Ovary (tissue), 3 donors: ENCODE measurements around the gene FOXG1.

Experiments used
- EP300 ChIP-seq: sonication (generic); formaldehyde crosslinking; IDR thresholded peaks from one replicate; pipeline ENCODE4 v1.6.1; 2017; ENCODE audit warnings: antibody characterized with exemption
- POLR2A ChIP-seq: fragments of 450-650 bp; IDR thresholded peaks from one replicate; pipeline ENCODE4 v1.6.1; 2017; ENCODE audit warnings: antibody characterized with exemption, mild to moderate bottlenecking, moderate library complexity
- TF ChIP-seq, protein P1 (sequence below), 3 donors: fragments of 450-650 bp in 2 of 3; fragments of 200-600 bp in 1 of 3; IDR thresholded peaks; one replicate each; pipeline versions ENCODE4 v1.5.1 to v1.8.0; 2016 to 2022; ENCODE audit warnings: antibody characterized with exemption in 3 of 3, mild to moderate bottlenecking in 1 of 3
- donor health status: DM: no; HTN: no; CAD: no.

- TF ChIP-seq, protein P1, sequence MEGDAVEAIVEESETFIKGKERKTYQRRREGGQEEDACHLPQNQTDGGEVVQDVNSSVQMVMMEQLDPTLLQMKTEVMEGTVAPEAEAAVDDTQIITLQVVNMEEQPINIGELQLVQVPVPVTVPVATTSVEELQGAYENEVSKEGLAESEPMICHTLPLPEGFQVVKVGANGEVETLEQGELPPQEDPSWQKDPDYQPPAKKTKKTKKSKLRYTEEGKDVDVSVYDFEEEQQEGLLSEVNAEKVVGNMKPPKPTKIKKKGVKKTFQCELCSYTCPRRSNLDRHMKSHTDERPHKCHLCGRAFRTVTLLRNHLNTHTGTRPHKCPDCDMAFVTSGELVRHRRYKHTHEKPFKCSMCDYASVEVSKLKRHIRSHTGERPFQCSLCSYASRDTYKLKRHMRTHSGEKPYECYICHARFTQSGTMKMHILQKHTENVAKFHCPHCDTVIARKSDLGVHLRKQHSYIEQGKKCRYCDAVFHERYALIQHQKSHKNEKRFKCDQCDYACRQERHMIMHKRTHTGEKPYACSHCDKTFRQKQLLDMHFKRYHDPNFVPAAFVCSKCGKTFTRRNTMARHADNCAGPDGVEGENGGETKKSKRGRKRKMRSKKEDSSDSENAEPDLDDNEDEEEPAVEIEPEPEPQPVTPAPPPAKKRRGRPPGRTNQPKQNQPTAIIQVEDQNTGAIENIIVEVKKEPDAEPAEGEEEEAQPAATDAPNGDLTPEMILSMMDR (IDR thresholded peaks at IDR 0.05): no peak
- TF ChIP-seq EP300 (no peak), POLR2A (no peak)
Observed at GRCh38 chr14:28784096-28785048, 17.8 kb downstream of the FOXG1 start.
